Mesendoderm (in vitro differentiated cells): Measurements from ENCODE around the gene ADAMTS16.

Experiments used
- DNase-seq: peaks from one replicate; pipeline ENCODE4 v3.0.0; 2013
- H2AK5ac ChIP-seq: 2 replicates; pipeline ENCODE4 v1.6.1; 2013; ENCODE audit warnings: low read length, inconsistent platforms
- H2BK120ac ChIP-seq: 2 replicates; pipeline ENCODE4 v1.6.1; 2013; ENCODE audit warnings: low read depth, mild to moderate bottlenecking, low read length, moderate library complexity, mixed read lengths
- H2BK15ac ChIP-seq: replicated peaks from 2 replicates; pipeline ENCODE4 v1.6.1; 2013; ENCODE audit warnings: low read depth, mild to moderate bottlenecking, moderate library complexity
- H2BK5ac ChIP-seq: 2 replicates; pipeline ENCODE4 v1.6.1; 2013; ENCODE audit warnings: low read length, inconsistent platforms
- H3K18ac ChIP-seq: 2 replicates; pipeline ENCODE4 v1.6.1; 2013; ENCODE audit warnings: mild to moderate bottlenecking, low read length, mixed read lengths
- H3K23ac ChIP-seq: one replicate; pipeline ENCODE4 v1.6.1; 2013; ENCODE audit warnings: low read length
- H3K27ac ChIP-seq: 2 replicates; pipeline ENCODE4 v1.5.1; 2013; ENCODE audit warnings: low read depth, mild to moderate bottlenecking, inconsistent platforms, low read length, moderate library complexity
- H3K27me3 ChIP-seq: 2 replicates; pipeline ENCODE4 v1.6.1; 2013; ENCODE audit warnings: low read length, control low read depth, mild to moderate bottlenecking, inconsistent platforms; ENCODE audit not compliant: insufficient read depth, poor library complexity
- H3K36me3 ChIP-seq: 2 replicates; pipeline ENCODE4 v1.6.1; 2013; ENCODE audit warnings: low read length, inconsistent platforms; ENCODE audit not compliant: control insufficient read depth, insufficient read depth
- H3K4ac ChIP-seq: one replicate; pipeline ENCODE4 v1.6.1; 2013; ENCODE audit warnings: low read depth, mild to moderate bottlenecking, low read length, moderate library complexity
- H3K4me1 ChIP-seq: 2 replicates; pipeline ENCODE4 v1.6.1; 2013; ENCODE audit warnings: low read depth, low read length, inconsistent platforms; ENCODE audit not compliant: control insufficient read depth
- H3K4me2 ChIP-seq: 2 replicates; pipeline ENCODE4 v1.6.1; 2013; ENCODE audit warnings: low read length
- H3K4me3 ChIP-seq: 2 replicates; pipeline ENCODE4 v1.5.1; 2013; ENCODE audit warnings: mild to moderate bottlenecking, low read length
- H3K56ac ChIP-seq: one replicate; pipeline ENCODE4 v1.6.1; 2013; ENCODE audit warnings: low read length
- H3K79me1 ChIP-seq: 2 replicates; pipeline ENCODE4 v1.6.1; 2013; ENCODE audit warnings: low read length, inconsistent platforms
- H3K79me2 ChIP-seq: 2 replicates; pipeline ENCODE4 v1.6.1; 2013; ENCODE audit warnings: mild to moderate bottlenecking, low read length; ENCODE audit not compliant: control insufficient read depth, insufficient read depth
- H3K9ac ChIP-seq: 2 replicates; pipeline ENCODE4 v1.6.1; 2013; ENCODE audit warnings: low read length, inconsistent platforms
- H4K5ac ChIP-seq: one replicate; pipeline ENCODE4 v1.6.1; 2013; ENCODE audit warnings: low read length
- H4K8ac ChIP-seq: one replicate; pipeline ENCODE4 v1.6.1; 2013; ENCODE audit warnings: low read depth, mild to moderate bottlenecking, control low read depth, low read length, moderate library complexity
- WGBS: extraction: QIAGEN DNeasy Blood & Tissue Kit; methylation state at CpG from one replicate; pipeline ENCODE4 v1.1.7; 2013; ENCODE audit warnings: low lambda C conversion rate, missing lambda C conversion rate; ENCODE audit not compliant: insufficient coverage; ENCODE audit errors: extremely low coverage; 5-methylcytosine and 5-hydroxymethylcytosine counted together

The ADAMTS16 gene

DNA sequence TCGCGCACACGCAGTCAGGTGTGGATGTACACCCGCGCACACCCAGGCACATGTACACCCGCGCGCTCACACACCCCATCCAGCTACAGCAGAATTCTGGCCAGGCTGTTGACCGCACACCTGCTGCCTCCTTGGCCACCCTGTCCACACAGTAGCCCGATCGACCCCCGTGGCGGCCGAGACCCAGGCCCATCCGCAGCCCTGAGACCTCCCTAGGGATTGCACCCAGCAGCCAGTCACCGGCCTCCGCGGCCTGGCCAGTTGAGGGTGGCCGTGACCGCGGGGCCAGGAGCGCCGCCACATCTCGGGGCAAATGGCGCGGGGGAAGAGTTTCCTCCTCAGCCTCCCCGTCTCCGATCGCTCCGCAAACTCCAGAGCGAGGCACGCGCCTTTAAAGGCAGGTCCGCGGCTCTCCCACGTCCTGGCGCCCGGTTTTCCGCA lies 774 bp upstream of the ADAMTS16 start:
- H3K4me2 ChIP-seq = peak overlapping the region; percentile 90
- H2BK5ac ChIP-seq = no peak overlapping the region
- no peak overlapping the region for H4K5ac ChIP-seq
- H3K27me3 ChIP-seq = peaks cover 8% of the 10 kb centered on the region
- H2BK15ac ChIP-seq = no peak overlapping the region
- H3K4me3 ChIP-seq = peak overlapping the region; percentile 19
- H3K23ac ChIP-seq = peak overlapping the region; percentile 66
- H4K8ac ChIP-seq = no peak overlapping the region
- no peak overlapping the region for H3K18ac ChIP-seq
- H3K27ac ChIP-seq = no peak overlapping the region
- peak overlapping the region; percentile 51 for H3K9ac ChIP-seq
- H3K36me3 ChIP-seq = no peaks in the 10 kb centered on the region
- no peaks in the 10 kb centered on the region for H3K4me1 ChIP-seq
- H3K4ac ChIP-seq = no peak overlapping the region
- H2BK120ac ChIP-seq = no peak overlapping the region
- H3K79me2 ChIP-seq = no peaks in the 10 kb centered on the region
- no peaks in the 10 kb centered on the region for H3K79me1 ChIP-seq
- no CpG with 5 or more reads among the region's 39 CpGs for WGBS
- no peak for DNase-seq
- peak overlapping the region; percentile 83 for H3K56ac ChIP-seq
- H2AK5ac ChIP-seq = no peak overlapping the region

DNA sequence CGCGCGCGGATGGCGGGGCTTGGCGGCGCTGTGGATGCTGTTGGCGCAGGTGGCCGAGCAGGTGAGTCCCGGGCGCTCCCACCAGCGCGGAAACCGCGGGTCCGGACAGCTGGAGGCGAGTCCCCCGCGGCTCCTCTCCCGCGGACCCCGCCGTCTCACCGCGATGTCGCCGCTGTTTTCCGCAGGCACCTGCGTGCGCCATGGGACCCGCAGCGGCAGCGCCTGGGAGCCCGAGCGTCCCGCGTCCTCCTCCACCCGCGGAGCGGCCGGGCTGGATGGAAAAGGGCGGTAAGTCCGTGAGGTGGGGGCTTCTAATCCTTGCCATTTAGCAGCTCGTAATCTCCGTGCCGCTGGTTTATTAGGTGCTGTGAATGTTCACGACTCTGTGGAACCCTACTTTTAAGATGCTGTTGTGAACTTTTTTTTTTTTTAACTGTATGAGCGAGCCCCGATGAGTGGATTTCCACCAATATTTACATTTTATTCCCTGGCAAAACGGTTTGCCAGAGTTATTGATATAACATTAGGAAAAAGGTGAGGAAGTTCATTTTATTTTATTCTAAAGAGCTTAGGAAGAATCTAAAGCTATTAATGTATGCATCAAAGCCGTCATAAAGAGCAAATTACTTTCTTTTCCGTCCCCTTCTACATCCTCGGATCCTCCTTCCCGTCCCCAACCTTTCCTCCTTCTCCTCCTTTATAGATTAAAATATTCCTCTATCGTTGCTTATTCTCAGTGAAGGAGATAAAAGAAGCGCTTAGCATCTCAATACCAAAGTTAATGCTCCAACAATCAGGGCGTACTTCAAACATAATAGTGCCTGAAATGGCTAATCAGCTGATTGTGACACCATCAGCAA lies 579 bp downstream of the ADAMTS16 start:
- peak; percentile 31 for DNase-seq
- no peak overlapping the region for H3K9ac ChIP-seq
- H3K56ac ChIP-seq = peak overlapping the region; percentile 60
- WGBS = no CpG with 5 or more reads among the region's 57 CpGs
- peaks cover 8% of the 10 kb centered on the region for H3K27me3 ChIP-seq
- H2BK120ac ChIP-seq = no peak overlapping the region
- no peak overlapping the region for H2AK5ac ChIP-seq
- no peak overlapping the region for H4K5ac ChIP-seq
- H3K27ac ChIP-seq = no peak overlapping the region
- peak overlapping the region; percentile 66 for H3K4me2 ChIP-seq
- H3K4me1 ChIP-seq = no peaks in the 10 kb centered on the region
- no peaks in the 10 kb centered on the region for H3K36me3 ChIP-seq
- H3K4me3 ChIP-seq = no peak overlapping the region
- H2BK5ac ChIP-seq = no peak overlapping the region
- H2BK15ac ChIP-seq = no peak overlapping the region
- H3K23ac ChIP-seq = no peak overlapping the region
- H4K8ac ChIP-seq = no peak overlapping the region
- H3K79me2 ChIP-seq = no peaks in the 10 kb centered on the region
- no peak overlapping the region for H3K18ac ChIP-seq
- H3K79me1 ChIP-seq = no peaks in the 10 kb centered on the region
- H3K4ac ChIP-seq = no peak overlapping the region

DNA sequence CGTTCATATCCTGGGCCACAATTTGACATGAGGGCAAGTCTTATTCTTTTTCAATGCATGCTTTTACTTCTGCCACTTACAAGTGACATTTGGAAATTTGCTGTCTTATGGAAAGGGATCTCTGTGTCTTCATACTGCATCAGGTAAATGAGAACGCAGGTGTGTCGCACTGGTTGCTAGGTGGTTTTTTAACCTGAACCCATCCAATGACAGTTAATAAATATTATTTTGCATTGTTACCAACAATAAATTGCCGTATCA lies 1.1 kb downstream of the ADAMTS16 start:
- Histone ChIP-seq H3K23ac (no peak overlapping the region), H3K27me3 (peaks cover 8% of the 10 kb centered on the region), H3K18ac (no peak overlapping the region), H3K79me2 (no peaks in the 10 kb centered on the region), H2BK5ac (no peak overlapping the region), H3K4ac (no peak overlapping the region), H3K9ac (no peak overlapping the region), H3K4me3 (no peak overlapping the region), H4K8ac (no peak overlapping the region), H2BK120ac (no peak overlapping the region), H3K4me1 (no peaks in the 10 kb centered on the region), H4K5ac (no peak overlapping the region), H2AK5ac (no peak overlapping the region), H3K79me1 (no peaks in the 10 kb centered on the region), H3K27ac (no peak overlapping the region), H3K56ac (no peak overlapping the region), H3K4me2 (no peak overlapping the region), H3K36me3 (no peaks in the 10 kb centered on the region), H2BK15ac (no peak overlapping the region)
- DNase-seq = no peak
- no CpG with 5 or more reads among the region's 4 CpGs for WGBS

DNA sequence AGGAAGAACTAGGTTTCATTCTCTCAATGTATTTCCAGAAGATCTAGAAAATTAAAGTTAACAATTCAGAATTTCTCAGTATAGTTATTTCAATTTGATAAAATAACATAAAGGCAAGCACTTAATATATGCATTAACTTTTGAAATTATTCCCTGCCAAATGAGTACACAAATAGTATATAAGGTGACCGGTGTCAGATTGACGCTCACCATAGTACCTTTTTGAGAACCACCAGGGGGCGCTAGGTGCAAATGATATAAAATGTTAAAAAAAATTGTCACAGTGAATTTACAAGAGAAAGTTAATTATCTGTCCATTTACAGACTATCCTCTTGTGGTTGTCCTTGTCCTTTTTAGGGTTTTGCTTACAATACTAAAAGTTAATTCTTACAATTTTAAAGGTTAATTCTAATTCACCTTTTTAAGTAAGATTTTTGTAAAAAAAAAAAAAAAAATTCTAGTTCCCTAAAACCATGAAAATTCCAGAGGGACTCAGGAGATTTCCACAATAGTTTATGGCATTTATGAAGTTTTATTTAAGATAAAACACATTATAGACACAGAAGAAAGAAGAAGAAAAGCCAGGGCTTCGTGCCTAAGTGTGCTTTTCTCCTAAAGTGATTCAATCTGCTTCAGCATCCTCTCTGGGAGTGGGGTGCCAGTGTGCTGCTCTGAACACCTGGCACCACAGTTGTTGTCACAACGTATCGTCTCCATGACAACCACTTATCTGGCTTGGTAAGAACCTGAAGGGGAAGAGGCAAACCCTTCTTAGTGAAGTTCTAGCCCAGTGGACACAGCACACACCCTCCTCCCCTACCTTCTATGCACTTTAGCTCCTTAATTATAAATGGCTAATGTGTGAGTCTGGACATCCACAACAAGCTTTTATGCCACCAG lies 1.7 kb downstream of the ADAMTS16 start:
- H4K8ac ChIP-seq = no peak overlapping the region
- H3K23ac ChIP-seq = no peak overlapping the region
- peak; percentile 69 for DNase-seq
- H3K27ac ChIP-seq = no peak overlapping the region
- peaks cover 8% of the 10 kb centered on the region for H3K27me3 ChIP-seq
- no peak overlapping the region for H4K5ac ChIP-seq
- H3K79me1 ChIP-seq = no peaks in the 10 kb centered on the region
- H3K18ac ChIP-seq = no peak overlapping the region
- H3K36me3 ChIP-seq = no peaks in the 10 kb centered on the region
- H3K4me1 ChIP-seq = no peaks in the 10 kb centered on the region
- no peak overlapping the region for H3K9ac ChIP-seq
- H2BK5ac ChIP-seq = no peak overlapping the region
- no peak overlapping the region for H3K4me3 ChIP-seq
- H2AK5ac ChIP-seq = no peak overlapping the region
- no peak overlapping the region for H3K56ac ChIP-seq
- H3K79me2 ChIP-seq = no peaks in the 10 kb centered on the region
- no peak overlapping the region for H3K4me2 ChIP-seq
- WGBS = no CpG with 5 or more reads among the region's 6 CpGs
- H3K4ac ChIP-seq = no peak overlapping the region
- no peak overlapping the region for H2BK120ac ChIP-seq
- no peak overlapping the region for H2BK15ac ChIP-seq

DNA sequence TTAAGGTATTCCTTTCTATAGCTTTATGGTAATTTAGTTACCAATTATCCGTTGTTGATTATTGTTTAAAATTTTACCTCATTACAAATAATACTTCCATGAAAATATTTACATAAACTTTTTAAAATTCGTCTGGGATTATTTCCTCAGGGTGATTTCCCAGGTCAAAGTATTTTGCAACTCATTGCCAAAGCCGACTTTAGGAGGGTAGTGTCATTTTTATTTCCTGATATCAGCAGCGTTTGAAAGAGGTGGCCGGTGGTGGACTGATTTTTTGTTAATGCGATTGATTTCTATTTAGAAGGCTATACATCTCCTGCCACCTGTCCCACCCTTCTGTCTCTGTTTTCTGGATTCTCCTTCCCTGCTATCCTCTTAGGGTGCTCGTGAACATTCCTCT lies 4.3 kb downstream of the ADAMTS16 start:
- WGBS = no CpG with 5 or more reads among the region's 7 CpGs
- no peaks in the 10 kb centered on the region for H3K79me2 ChIP-seq
- no peak for DNase-seq

More for the DNA sequence above, 4.3 kb downstream of the ADAMTS16 start:
- H3K18ac ChIP-seq = no peak overlapping the region
- no peaks in the 10 kb centered on the region for H3K4me1 ChIP-seq
- no peak overlapping the region for H3K4me2 ChIP-seq
- no peak overlapping the region for H3K23ac ChIP-seq
- H3K79me1 ChIP-seq = no peaks in the 10 kb centered on the region
- H2BK15ac ChIP-seq = no peak overlapping the region
- H3K27ac ChIP-seq = no peak overlapping the region
- peaks cover 8% of the 10 kb centered on the region for H3K27me3 ChIP-seq
- no peak overlapping the region for H2BK120ac ChIP-seq
- H2BK5ac ChIP-seq = no peak overlapping the region
- H3K56ac ChIP-seq = no peak overlapping the region
- H3K4ac ChIP-seq = no peak overlapping the region
- H2AK5ac ChIP-seq = no peak overlapping the region
- no peaks in the 10 kb centered on the region for H3K36me3 ChIP-seq
- H4K5ac ChIP-seq = no peak overlapping the region
- no peak overlapping the region for H3K9ac ChIP-seq
- H3K4me3 ChIP-seq = no peak overlapping the region
- no peak overlapping the region for H4K8ac ChIP-seq
